ENCODE data around the gene RSPRY1. TPM values are rescaled to one million over a fixed set of nuclear protein-coding genes. Genes with fewer than 3 reads are reported as not detected.

RSPRY1 gene
- total RNA-seq, 1 donor from 2014 or later: 34.9 TPM

- DNase-seq (no peak), ATAC-seq (no peak)
- no peak for TF ChIP-seq CTCF (IDR thresholded peaks at IDR 0.05)
- peak overlapping the region; percentile 86 for H3K27ac ChIP-seq
- peaks cover 39% of the 10 kb centered on the region for H3K4me1 ChIP-seq
- peak overlapping the region; percentile 73 for H3K4me3 ChIP-seq
- H3K36me3 ChIP-seq: no peaks in the 10 kb centered on the region
- intact Hi-C loops (cut with DNase I): no loop called here
- H3K9me3 ChIP-seq: no peaks in the 10 kb centered on the region
- H3K27me3 ChIP-seq (ENCODE audit: low read depth): peaks cover 16% of the 10 kb centered on the region
Observed at GRCh38 chr16:57283959-57284208, 97.8 kb downstream of the RSPRY1 start.

- Histone ChIP-seq H3K36me3 (no peaks in the 10 kb centered on the region), H3K27ac (peak within 1 kb of the TSS; percentile 86), H3K4me3 (peak within 1 kb of the TSS; percentile 73), H3K27me3 (ENCODE audit: low read depth) (peaks cover 16% of the 10 kb centered on the region), H3K4me1 (peaks cover 34% of the 10 kb centered on the region), H3K9me3 (no peaks in the 10 kb centered on the region)
- TF ChIP-seq CTCF (IDR thresholded peaks at IDR 0.05): no peak
- peak; percentile 90 to 93 for ATAC-seq
- DNase-seq: peak; percentile 69
- intact Hi-C loops (cut with DNase I): no loop called here
Observed at GRCh38 chr16:57284209-57284951, 98.3 kb downstream of the RSPRY1 start, which contains the start of gene PLLP. Gene PLLP, minus strand, starts transcription at chr16:57284672. Its CDS starts 132 bp downstream, at chr16:57284540.

- peak overlapping the region; percentile 86 for H3K27ac ChIP-seq
- H3K27me3 ChIP-seq (ENCODE audit: low read depth): peaks cover 16% of the 10 kb centered on the region
- intact Hi-C loops (cut with DNase I): no loop called here
- TF ChIP-seq CTCF (IDR thresholded peaks at IDR 0.05): no peak
- H3K4me3 ChIP-seq: peak overlapping the region; percentile 73
- ATAC-seq: no peak
- DNase-seq: no peak
- peaks cover 30% of the 10 kb centered on the region for H3K4me1 ChIP-seq
- no peaks in the 10 kb centered on the region for H3K36me3 ChIP-seq
- no peaks in the 10 kb centered on the region for H3K9me3 ChIP-seq
Observed at GRCh38 chr16:57284952-57285363, 98.8 kb downstream of the RSPRY1 start.

GRCh38 chr16:57285379-57285778 lies 99.2 kb downstream of the RSPRY1 start:
- Histone ChIP-seq H3K27me3 (ENCODE audit: low read depth) (peaks cover 16% of the 10 kb centered on the region), H3K4me1 (peaks cover 26% of the 10 kb centered on the region), H3K36me3 (no peaks in the 10 kb centered on the region), H3K9me3 (no peaks in the 10 kb centered on the region), H3K27ac (no peak overlapping the region), H3K4me3 (peak overlapping the region; percentile 73)
- no peak for TF ChIP-seq CTCF (IDR thresholded peaks at IDR 0.05)
- ATAC-seq: no peak
- intact Hi-C loops (cut with DNase I): no loop called here
- no peak for DNase-seq

GRCh38 chr16:57289391-57290257 lies 103.5 kb downstream of the RSPRY1 start:
- DNase-seq (no peak), ATAC-seq (no peak)
- Histone ChIP-seq H3K9me3 (no peaks in the 10 kb centered on the region), H3K4me1 (no peaks in the 10 kb centered on the region), H3K27me3 (ENCODE audit: low read depth) (peaks cover 2% of the 10 kb centered on the region), H3K4me3 (no peak overlapping the region), H3K27ac (no peak overlapping the region), H3K36me3 (no peaks in the 10 kb centered on the region)
- intact Hi-C loops (cut with DNase I): no loop called here
- TF ChIP-seq CTCF (IDR thresholded peaks at IDR 0.05): no peak

Other genes with a start within 250 kb of the RSPRY1 start
- gene CETP, start 224.4 kb upstream of the RSPRY1 start, total RNA-seq: 1.1 TPM
- gene NLRC5, start 196.8 kb upstream of the RSPRY1 start, total RNA-seq: 47.5 TPM
- 55.3 TPM for gene CPNE2, start 93.7 kb upstream of the RSPRY1 start, total RNA-seq
- 79.8 TPM for gene PSME3IP1, start 290 bp upstream of the RSPRY1 start, total RNA-seq
- 58.1 TPM for gene ARL2BP, start 58.9 kb downstream of the RSPRY1 start, total RNA-seq
- gene PLLP, start 98.3 kb downstream of the RSPRY1 start, total RNA-seq: 77.5 TPM
- 2.0 TPM for gene CCL22, start 172.5 kb downstream of the RSPRY1 start, total RNA-seq
- 33.6 TPM for gene CX3CL1, start 186.2 kb downstream of the RSPRY1 start, total RNA-seq
- 2.8 TPM for gene CCL17, start 218.4 kb downstream of the RSPRY1 start, total RNA-seq